NAMALWA (cell line): ENCODE results near the gene SHB.
A peak's percentile ranks its signal among the peaks of the same experiment; 100 is the strongest.

Experiments used
- DNase-seq: peaks from one replicate; pipeline ENCODE4 v3.0.0-alpha.2; 2015; ENCODE audit warnings: low spot score

SHB gene

DNA sequence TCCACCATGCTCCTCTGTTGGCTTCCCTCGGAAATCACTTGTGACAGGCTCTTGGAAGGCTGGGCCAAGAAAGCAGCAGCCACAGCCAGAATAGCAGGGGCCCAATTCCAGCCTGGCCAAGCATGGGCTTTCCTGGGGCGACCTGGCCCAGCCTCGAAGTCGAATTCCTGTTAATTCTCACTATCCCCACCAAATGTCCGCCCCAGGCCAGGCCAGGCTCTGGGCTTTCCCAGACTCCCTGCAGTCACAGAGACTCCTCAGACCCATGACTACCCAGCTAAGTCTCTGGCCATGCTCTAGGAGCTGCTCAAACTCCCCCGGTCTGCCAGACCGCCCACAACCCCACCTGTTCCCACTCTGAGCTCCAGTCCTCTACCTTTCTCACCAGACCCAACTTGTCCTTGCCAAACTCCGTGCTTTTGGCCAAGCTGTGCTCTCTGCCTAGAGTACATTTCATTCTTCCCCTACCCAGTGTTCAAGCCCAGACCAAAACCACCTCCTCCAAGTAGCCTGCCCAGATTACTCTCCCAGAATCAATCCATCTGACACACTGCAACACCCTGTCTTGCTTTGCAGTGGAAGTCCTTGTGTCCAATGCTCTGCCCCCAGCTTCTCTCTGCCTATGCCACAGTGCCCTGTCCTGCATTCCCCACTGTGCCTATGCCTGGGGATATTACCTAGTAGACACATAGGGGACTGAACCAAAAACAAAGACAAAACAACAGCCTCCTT is 26.2 kb downstream of the SHB start:
- no peak for DNase-seq

DNA sequence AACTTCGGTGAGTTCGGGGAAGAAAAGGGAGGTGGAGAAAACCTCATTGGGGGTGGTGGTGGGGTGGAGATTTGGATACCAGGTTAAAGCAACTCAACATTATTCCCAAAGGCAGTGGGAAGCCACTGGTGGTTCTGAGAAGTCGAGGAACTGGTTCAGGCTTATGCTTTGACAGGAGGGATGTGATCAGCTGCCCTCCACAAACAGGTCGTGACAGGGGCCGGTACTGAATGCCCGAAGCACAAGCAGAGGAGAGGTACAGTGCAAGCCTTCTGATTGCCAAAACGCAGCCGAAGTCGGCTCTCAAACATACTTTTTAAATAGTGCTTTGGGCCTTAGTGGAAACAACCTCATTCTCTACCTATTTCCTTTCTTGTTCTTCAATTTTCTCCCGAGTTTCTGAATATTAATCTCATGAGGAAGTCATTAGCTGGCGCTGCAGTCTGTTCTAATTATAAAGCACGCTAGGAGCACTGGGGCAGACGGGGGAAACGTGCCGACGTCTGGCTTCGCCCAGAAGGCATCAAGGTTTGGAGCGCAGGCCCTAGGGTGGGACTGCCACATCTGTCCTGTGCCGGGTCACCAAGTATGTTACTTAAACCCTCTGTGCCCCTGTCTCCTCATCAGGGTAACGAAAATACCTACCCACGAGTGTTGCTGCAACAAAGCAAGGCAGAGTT is 27.3 kb downstream of the SHB start:
- no peak for DNase-seq

DNA sequence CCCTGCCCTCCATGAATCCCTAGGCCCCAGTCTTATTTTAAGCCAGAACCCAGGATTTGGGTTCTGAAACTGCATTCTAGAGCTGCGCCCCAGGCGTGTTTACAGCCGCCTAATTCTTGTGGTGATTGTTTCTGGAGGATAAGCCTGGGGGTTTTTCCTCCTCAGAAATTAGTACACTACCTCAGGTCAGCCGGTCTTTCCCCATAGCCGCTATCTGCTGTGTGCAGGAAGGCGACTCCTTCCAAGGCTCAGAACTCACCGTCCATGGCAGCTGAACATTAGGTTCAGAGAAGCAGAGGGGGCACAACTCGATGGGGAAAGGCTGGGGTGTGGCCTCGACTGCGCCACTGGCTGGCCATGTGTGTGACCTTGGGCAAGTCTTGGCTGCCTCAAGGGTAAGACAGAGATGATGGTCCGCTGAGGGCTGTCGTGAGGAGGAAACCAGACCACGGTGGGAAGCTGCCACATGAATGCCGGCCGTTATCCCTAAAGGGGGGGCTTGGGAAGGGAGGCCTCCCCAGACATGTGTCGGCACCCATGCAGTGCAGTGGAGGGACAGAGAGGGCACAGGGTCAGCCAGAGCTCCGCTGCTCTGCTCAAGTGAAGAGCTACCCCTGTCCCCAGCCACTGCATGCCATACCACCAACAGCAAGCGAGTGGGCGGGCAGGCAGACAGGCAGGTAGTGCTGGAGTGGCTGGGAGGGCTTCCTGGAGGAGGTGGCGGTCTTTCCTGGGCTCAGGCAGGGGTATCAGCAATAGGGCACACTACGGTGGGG is 28.9 kb downstream of the SHB start:
- DNase-seq: no peak

DNA sequence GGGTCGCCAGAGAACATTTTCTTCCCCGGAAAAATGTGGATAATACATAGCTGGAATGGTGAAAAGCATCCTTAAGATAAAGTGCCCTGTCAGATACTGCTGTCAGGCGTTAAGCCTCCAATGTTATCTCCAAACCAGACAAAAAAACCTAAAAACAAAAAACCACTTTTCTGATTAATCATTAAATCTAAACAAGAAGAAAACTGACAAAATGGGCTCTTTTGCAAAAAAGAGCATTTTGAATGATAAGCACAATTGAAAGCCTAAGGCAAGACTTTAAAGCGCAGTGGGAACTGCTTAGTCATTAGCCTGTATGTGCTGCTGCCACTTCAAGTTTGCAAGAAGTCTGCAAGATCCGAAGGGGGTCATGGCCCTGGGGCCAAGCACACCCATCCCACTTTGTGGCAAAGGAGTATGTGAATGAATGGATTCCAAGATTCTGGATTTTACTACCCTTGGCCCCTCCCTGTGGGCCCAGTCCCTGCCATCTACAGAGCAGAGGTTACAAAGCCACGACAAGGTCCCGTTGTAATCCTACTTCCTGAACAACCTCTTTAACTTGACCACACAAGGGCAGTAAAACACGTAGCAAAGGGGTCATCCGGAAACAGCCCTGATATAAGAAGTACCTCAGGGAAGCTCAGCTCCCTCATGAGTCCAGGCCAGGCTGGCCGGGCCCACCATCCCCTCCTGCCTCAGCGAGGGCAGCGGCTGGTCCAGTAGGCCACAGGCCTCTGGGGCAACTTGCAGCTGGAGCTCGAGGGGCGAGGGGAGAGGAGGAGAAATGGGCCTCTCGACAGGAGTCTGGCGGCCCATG is 29.7 kb downstream of the SHB start:
- DNase-seq: no peak

DNA sequence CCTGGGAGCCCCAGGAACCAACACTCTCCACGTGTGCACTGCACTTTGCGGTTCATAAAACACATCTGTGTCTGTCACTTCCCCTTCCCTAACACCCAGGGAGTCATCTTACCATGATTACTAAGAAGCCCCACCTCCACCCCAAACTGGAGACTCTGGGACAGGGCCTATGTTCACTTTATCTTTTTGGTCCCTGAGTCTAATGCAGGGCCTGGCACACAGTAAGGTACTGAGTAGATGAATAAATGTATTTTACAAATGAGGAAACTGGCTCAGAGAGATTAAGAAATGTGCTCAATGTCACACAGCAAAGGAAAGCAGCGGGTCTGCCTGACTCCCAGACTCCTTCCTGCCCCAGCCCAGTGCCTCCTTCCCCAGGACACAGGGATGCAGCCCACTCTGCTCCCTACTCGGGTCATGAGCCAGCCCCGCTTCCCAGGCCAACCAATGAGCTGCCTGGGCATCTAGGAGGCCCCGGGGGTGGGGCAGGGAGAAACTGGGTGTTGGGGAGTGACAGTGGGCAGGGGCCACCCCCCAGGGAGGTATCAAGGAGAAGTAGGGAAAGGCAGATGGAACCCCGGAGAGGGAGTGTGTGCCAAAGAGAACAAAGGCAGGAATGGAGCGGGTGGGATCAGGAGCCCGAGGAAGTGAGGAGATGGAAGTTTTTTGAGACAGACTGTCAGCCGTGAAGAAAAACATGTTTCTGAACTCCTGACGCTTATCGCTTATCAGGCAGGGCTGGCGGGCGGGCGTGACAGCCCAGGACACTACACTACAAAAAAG is 30.5 kb downstream of the SHB start:
- peak; percentile 29 for DNase-seq

DNA sequence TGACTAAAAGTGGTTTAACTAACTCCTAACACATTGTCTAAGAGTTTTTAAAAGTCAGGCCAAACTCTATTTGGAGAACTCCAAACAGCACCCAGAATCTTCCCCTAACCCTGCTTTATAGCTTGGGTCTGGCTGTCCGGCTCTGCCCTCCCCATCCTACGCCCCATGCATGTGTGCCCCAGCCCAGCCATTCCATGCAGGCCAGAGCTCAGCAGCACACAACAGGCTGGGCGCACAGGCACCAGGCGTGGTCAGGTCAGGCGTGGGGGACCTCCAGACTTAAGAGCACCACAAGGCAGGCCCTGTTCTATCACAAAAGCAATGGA is 31.1 kb downstream of the SHB start:
- no peak for DNase-seq

DNA sequence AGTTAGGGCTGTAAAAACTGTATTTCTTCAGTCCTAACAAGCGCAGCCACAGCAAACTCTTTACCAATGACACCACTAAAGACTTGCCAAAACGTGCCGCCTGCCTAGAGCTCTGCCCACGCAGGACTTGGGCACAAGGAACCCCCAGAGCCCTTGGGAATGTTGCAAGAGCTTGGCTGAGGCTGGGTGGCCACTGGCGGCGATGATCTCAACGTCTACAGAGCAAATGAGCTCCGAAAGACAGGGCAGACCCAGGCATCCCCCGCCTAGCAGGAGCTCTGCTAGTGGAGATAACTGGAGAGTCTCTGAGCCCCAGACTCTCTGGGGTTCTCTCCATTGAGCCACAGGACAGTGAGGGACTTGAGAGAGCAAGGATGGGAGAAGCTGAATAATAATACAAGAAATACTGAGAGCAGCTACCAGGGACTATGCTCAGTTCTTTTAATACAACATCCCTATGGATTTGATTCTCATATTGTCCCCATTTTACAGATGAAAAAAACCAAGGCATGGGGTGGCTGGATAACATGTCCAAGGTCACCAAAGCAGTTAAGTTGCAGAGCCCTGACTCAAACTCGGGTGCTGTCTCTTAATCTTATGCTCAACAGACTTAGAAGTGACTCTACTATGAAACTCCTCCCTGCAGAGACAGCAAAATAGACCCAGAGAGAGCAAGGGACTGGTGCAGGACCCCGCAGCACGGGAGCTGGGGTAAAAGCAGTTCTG is 32.5 kb downstream of the SHB start:
- DNase-seq: no peak

DNA sequence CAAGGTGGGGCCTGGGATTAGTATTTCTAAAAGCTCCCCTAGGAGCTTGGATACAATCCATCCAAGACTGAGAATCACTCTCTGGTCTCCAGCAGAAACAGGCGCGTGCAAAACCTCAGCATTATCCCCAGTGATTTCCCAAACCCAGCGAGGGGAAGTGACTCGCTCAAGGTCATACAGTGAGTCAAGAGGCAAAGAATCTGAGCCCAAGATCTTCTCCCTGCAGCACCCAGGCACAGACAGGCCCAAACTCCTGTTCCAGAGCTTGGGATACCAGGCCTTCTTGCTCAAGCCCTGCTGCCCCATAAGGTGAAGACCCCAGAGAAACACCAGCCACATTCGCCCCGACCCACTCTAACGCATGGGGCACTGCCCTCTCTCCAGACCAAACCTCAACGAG is 33.2 kb downstream of the SHB start:
- DNase-seq: no peak

DNA sequence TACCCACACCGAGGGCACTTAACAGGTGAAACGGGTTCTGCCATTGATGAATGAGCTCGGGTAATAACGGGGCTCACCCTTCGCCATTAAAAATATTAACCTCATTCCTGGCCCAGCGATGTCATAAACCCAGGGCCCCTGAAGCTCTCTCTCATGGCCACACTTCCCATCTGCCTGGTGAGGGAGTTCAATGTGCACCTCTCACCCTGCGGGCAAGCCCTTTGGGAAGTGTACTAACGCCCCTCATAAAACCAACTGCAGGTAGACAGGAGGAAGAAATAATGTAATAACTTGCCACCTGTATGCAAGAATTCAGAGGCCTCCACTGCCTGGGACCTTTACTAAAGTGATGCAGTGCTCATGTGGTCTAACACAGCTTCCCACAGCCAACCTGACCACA is 35.1 kb downstream of the SHB start:
- no peak for DNase-seq

DNA sequence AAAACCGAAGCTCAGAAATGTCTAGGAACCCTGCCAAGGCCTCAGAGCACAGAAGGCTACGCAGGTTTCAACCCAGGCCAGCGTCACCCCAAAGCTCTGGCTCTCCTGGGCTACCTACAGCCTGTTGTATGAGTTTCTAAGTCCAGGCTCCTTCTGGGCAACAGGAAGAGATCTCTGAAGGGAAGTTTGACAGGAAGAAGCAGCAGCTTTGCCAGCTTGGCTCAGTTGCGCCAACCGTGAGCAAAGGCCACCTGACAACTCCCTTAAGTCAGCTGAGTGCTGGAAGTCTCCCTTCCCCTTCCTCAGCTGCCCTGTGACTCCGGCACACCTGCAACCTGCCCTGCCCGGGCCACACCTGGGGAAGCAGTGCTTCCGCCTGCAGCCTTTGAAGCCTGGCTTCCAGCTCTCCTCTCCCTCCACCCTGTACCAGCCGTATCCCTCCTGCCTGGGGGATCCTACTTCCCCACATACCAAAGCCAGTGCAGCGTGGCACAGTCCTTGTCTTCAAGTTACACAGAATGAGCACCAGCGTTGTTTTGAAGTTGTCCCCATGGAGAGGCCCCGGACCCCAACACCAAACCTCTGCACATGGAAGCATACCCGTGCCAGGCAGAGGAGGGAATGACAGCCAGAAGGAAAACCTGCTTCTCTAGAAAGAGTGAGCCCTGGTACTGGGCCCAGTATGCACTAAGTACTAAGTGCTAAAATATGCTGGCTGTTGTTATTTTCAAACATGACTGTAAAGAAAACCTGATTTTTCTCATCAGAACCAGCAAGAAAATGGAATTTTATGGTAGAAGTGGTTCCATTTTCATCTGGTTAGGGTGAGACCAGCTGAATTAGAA is 36.5 kb downstream of the SHB start:
- no peak for DNase-seq

DNA sequence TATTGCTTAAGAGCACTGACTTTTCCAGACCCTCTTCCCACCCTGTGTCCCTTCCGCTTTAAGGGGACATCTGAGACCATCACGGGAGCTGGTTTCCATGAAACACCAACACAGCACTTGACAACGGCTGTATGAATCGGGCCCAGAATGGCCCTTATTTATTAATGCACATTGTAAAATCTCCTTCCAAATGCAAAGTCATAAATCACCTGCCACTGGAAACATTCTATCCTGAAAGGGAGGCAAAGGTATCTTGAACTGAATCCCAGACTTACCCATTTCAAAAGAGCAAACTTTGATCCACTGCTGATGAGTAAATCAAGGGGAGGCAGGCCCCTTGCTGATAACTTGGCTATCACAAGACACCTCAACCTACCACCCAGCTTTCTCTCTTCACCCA is 37.4 kb downstream of the SHB start:
- no peak for DNase-seq

DNA sequence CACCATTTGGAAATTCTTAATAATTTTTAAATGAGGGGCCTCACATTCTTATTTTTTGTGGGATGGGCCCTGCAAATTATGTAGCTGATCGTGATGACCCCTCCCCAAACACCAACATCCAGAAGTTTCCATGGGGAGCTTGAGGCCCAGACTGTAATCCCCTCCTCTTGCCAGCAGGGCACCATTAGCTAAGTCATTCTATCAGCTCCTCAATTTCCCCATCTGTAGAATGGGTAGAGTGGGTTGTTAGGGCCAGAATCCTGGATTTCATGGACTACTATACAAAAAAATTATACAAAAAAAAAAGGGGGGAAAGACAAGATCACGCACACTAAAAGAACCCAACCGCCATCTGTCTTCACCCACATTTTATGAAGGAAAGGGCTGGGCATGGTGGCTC is 38.4 kb downstream of the SHB start:
- DNase-seq: no peak

DNA sequence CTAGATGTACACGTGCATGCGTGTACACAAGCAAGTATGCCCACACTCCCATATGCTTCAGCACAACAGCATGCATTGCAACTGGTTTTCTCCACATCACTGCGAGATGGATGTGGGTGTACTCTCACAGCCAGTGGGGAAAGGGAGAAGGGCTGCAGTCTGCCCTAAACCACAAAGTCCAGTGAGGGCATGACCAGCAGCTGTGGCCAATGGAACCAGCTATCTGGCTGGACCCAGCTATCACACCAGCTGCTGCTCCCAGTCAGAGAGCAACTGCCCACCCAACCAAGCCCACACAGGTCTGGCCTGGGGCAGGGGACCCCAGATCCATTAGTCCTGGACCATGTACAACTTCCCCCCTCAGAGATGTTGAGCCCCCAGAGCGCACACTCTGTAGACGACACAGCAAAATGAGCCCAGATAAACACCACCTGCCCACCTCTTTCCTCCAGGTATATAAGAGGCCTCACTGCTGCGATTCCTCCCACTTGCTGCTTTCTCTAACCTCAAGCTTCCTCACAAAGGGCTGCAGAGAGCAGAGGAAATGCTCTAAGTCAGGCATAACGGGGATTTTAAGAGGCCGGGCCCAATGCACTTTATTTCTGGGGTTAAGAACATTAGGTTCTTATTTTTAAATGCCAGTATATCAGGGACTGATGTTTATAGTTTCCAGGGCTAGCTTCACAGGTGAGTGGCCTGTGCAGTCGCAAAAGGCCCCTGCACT is 39.0 kb downstream of the SHB start:
- DNase-seq: no peak

DNA sequence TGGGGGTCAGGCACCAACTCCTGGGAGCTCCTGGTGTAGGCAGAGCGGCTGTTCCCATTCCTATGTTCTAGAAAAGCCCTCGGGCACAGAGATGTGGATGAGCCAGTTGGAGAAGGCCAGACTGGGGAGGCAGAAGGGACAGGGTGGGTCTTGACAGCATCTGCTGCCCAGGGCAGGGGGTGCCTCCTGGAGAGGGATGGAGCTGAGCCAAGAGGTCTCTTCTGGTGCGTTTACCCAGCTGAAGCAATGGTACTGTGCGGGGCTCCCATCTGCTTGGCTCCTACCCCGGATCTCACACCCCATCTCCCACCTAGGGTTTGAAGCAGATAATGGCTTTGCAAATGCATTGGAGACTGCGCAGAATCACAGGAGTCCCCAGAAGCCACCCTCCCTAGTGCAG is 41.3 kb downstream of the SHB start:
- no peak for DNase-seq

DNA sequence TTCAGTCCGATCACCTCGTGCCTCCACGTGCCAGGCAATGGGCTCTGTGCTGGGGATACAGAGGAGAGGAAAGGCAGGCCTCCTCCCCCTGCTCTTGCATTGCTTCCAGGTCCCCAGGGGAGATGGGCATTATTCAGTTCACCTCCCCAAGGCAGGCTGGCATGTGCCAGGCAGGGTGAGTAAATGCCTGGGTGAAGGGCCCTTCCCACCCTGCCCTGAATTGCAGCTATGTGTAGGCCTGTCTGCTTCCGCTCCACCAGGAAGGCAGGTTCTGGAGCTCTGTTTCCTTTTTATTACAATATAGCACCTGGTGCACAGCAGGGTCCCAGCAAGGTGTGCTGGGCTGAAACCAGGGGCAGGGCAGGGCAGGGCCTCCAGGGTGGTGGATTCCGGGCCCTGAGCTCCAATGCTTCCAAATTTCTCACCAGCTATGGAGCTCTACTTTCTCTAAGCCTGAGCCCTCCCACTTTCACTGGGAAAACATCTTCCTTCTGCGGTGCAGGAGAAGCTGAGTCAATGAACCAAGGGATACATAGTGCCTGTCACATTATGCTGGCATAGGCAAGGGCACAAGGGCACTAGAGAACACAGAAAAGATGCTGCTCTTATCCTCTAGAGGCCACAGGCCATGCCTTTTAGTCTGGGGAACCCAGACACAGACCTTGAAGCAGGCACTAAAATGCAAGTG is 42.0 kb downstream of the SHB start:
- DNase-seq: no peak

DNA sequence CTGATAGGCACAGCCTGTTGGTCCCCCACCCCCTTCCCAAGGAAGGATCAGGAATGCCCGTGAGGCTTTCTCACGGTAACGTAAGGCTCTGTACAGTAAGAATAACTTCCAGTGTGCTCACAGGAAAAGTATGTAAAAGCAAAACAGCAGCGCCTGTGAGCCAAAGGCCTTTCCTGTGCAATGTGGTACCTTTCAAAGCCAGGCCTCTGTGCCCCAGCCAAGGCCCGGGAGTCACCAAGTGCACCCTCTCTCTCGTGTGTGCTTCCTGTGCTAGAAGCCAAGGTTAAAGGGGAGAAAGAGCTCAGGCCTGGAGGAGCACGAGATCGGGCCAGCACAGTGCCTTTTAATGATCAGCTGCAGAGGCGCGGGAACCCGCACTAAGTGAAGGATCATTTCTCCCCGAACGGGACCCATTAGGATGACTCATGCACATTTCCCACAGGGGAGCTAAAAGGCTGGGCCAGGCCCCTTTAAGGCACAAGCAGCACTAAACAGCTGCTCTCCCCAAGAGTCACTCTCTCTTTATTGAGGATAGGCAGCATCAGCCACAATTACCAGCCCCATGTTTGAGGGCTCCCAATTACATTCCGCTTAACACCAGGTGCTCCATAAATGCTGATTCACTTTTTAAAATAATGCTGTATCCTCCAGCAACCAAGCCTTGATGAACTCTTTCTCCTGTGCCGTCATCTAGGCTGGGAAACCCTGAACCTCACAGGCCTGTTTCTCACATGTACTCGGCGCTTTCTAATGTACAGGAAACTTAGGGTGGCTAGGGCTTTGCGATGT is 42.8 kb downstream of the SHB start:
- DNase-seq: no peak

DNA sequence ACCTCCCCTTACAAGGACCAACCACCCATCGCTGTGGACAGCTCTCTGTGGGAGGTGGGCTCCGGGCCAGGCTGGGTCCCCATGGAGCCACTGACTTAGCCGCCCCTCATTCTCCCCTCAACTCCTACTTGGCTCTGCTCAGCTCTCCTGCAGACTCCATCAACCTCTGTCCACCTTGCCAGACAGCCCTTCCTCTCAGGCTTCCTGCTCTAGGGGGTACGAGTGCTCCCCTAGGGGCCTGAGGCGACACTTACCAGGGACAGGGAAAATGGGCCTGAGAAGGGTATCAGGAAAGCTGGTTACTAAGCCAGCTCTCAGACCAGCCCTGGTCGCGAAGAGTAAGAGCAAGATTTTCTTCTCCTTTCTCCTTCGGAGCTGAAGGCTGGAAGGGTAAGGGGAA is 43.9 kb downstream of the SHB start:
- DNase-seq: no peak
